Measurements from ENCODE around the gene HLCS. TPM values are rescaled to one million over a fixed set of nuclear protein-coding genes. Genes with fewer than 3 reads are reported as not detected.
A peak's percentile ranks its signal among the peaks of the same experiment; 100 is the strongest.

The HLCS gene
- total RNA-seq, 6 donors from 2014 or later: 15.3 to 34.6 (median 24.1) TPM

DNA sequence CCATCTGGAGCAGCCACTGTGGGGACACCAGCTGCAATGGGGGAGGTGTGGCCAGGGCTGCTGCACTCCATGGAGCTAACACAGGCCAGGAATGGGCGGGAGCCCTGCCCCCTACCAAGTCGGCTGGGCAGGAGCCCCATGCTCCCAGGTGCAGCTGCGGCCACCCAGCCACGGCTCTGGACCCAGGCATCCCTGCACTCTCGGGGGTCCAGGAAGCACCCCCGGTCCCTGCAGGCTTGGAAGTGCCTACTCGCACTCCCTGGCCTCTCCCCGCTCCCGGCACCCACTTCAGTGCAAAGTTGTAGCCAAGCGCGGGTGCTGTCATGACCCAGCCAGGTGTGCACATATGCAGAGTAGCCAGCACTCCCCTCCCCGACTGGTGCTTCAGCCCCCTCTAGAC, 91.8 kb downstream of the HLCS start:
- 69 to 91% methylated on average over 3 to 8 of the region's 12 CpGs for WGBS, 2 donors
- H3K36me3 ChIP-seq: no peaks in the 10 kb centered on the region
- TF ChIP-seq EP300 (IDR thresholded peaks at IDR 0.05): no peak
- TF ChIP-seq, protein P1, sequence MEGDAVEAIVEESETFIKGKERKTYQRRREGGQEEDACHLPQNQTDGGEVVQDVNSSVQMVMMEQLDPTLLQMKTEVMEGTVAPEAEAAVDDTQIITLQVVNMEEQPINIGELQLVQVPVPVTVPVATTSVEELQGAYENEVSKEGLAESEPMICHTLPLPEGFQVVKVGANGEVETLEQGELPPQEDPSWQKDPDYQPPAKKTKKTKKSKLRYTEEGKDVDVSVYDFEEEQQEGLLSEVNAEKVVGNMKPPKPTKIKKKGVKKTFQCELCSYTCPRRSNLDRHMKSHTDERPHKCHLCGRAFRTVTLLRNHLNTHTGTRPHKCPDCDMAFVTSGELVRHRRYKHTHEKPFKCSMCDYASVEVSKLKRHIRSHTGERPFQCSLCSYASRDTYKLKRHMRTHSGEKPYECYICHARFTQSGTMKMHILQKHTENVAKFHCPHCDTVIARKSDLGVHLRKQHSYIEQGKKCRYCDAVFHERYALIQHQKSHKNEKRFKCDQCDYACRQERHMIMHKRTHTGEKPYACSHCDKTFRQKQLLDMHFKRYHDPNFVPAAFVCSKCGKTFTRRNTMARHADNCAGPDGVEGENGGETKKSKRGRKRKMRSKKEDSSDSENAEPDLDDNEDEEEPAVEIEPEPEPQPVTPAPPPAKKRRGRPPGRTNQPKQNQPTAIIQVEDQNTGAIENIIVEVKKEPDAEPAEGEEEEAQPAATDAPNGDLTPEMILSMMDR (IDR thresholded peaks at IDR 0.05): no peak
- no peaks in the 10 kb centered on the region for H3K9me3 ChIP-seq
- H3K4me3 ChIP-seq: no peak overlapping the region
- no peaks in the 10 kb centered on the region for H3K27me3 ChIP-seq
- ATAC-seq (ENCODE audit: low FRiP score in 2 of 2) (peak in 1 of 2 donors; percentile 43), DNase-seq (peak in 1 of 2 donors; percentile 69)
- no peaks in the 10 kb centered on the region for H3K4me1 ChIP-seq
- H3K27ac ChIP-seq: no peak overlapping the region

DNA sequence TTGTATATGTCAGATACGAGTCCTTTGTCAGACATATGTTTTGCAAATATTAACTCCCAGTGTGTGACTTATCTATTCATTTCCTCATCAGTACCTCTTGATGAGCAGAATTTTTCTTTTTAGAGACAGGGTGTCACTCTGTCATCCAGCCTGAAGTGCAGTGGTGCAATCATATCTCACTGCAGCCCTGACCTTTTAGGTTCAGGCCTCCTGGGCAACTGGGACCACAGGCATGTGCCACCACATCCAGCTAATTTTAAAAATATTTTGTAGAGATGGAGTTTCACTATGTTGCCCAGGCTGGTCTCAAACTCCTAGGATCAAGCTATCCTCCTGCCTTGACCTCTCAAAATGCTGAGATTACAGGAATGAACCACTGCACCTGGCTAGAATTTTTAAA, 93.0 kb downstream of the HLCS start:
- Histone ChIP-seq H3K36me3 (no peaks in the 10 kb centered on the region), H3K27ac (no peak overlapping the region), H3K4me1 (no peaks in the 10 kb centered on the region), H3K9me3 (no peaks in the 10 kb centered on the region), H3K4me3 (no peak overlapping the region), H3K27me3 (no peaks in the 10 kb centered on the region)
- 92 to 96% methylated on average over 1 of the region's 1 CpG for WGBS, 2 donors
- TF ChIP-seq POLR2A (IDR thresholded peaks at IDR 0.05) (no peak), EP300 (IDR thresholded peaks at IDR 0.05) (no peak)
- DNase-seq: no peak
- ATAC-seq (ENCODE audit: low FRiP score in 2 of 2): no peak

- H3K27me3 ChIP-seq: no peaks in the 10 kb centered on the region
- DNase-seq: no peak
- H3K36me3 ChIP-seq: no peaks in the 10 kb centered on the region
- no peak for TF ChIP-seq POLR2AphosphoS5 (IDR thresholded peaks at IDR 0.05)
- no peak for TF ChIP-seq POLR2A (IDR thresholded peaks at IDR 0.05)
- TF ChIP-seq EP300 (IDR thresholded peaks at IDR 0.05): no peak
- TF ChIP-seq, protein P1 (IDR thresholded peaks at IDR 0.05): no peak
- no peaks in the 10 kb centered on the region for H3K9me3 ChIP-seq
- ATAC-seq (ENCODE audit: low FRiP score in 2 of 2): no peak
- 76 to 84% methylated on average over 4 of the region's 4 CpGs for WGBS, 2 donors
- no peaks in the 10 kb centered on the region for H3K4me1 ChIP-seq
- H3K27ac ChIP-seq: no peak overlapping the region
- no peak overlapping the region for H3K4me3 ChIP-seq
Measured at GRCh38 chr21:36867291-36867905, 99.1 kb downstream of the HLCS start.

DNA sequence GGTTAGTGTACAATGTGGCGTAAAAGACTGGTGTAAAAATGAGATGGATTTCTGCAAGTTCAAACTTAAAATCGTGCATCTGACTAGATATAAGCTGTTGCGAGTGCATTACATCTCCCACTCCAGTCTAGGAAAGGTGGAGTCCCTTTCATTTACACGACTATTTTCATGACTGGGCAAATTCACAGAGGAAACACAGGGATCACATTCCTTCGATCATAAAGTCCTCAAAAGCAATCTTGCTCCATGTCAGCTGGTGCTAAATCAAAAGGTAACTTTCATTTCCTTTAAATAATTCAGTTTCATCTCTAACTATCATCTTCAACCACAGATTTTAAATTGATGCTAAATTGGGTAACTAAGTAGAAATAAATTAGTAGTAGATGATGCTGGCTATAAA, 100.0 kb downstream of the HLCS start:
- ATAC-seq (ENCODE audit: low FRiP score in 2 of 2) (no peak), DNase-seq (no peak)
- Histone ChIP-seq H3K27me3 (no peaks in the 10 kb centered on the region), H3K4me3 (no peak overlapping the region), H3K27ac (no peak overlapping the region), H3K9me3 (no peaks in the 10 kb centered on the region), H3K4me1 (peaks cover 0 to under 1% (median 0%) of the 10 kb centered on the region in 4 donors), H3K36me3 (no peaks in the 10 kb centered on the region)
- 77 to 80% methylated on average over 5 of the region's 5 CpGs for WGBS, 2 donors
- TF ChIP-seq EP300 (IDR thresholded peaks at IDR 0.05) (no peak), POLR2A (IDR thresholded peaks at IDR 0.05) (no peak), POLR2AphosphoS5 (IDR thresholded peaks at IDR 0.05) (no peak)
- TF ChIP-seq, protein P1 (IDR thresholded peaks at IDR 0.05): no peak

DNA sequence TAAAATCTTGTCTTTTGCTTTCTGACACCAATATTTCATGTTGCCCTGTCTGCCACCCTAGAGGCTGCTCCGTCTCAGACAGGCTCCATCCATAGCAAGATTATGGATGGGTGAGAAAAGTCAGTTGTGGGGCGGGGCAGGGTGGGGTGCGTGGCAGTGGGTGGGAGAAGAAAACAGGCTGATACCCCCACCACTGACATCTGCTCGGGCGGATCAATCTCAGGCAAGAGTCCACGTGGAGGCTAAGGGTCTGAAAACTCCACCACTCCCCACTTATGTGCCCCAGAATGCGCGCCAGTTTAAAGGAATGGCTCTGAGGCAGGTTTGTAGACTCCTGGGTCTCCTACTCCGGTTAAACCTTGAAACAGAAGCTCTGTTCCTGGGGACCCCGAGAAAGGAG, 101.5 kb downstream of the HLCS start:
- DNase-seq: no peak
- H3K4me1 ChIP-seq: peaks cover 0 to 13% (median 12%) of the 10 kb centered on the region in 4 donors

More for the DNA sequence above, 101.5 kb downstream of the HLCS start:
- no peak overlapping the region for H3K4me3 ChIP-seq
- no peak overlapping the region for H3K27ac ChIP-seq
- H3K9me3 ChIP-seq: no peaks in the 10 kb centered on the region
- no peak for ATAC-seq (ENCODE audit: low FRiP score in 2 of 2)
- no peaks in the 10 kb centered on the region for H3K36me3 ChIP-seq
- 94 to 96% methylated on average over 10 of the region's 10 CpGs for WGBS, 2 donors
- no peaks in the 10 kb centered on the region for H3K27me3 ChIP-seq
- TF ChIP-seq, protein P1 (IDR thresholded peaks at IDR 0.05): no peak
- no peak for TF ChIP-seq POLR2A (IDR thresholded peaks at IDR 0.05)
- TF ChIP-seq POLR2AphosphoS5 (IDR thresholded peaks at IDR 0.05): no peak
- no peak for TF ChIP-seq EP300 (IDR thresholded peaks at IDR 0.05)
